H4 (cell line): ENCODE data around the gene DHRS1. TPM values are rescaled to one million over a fixed set of nuclear protein-coding genes. Genes with fewer than 3 reads are reported as not detected.
A peak's percentile ranks its signal among the peaks of the same experiment; 100 is the strongest.

Experiments
- DNase-seq: peaks from one replicate; pipeline ENCODE4 v3.0.0-alpha.2; 2015; ENCODE audit warnings: low spot score
- total RNA-seq: library from RNA; depleted of rRNA; stranded (reverse); fragments of >200 nt; shearing (Covaris generic); gene quantifications from 2 replicates; pipeline ENCODE4 v1.2.3, GENCODE V29; 2014

DHRS1 gene
- total RNA-seq, 1 experiment from 2014 or later, result 5.8 TPM

DNA sequence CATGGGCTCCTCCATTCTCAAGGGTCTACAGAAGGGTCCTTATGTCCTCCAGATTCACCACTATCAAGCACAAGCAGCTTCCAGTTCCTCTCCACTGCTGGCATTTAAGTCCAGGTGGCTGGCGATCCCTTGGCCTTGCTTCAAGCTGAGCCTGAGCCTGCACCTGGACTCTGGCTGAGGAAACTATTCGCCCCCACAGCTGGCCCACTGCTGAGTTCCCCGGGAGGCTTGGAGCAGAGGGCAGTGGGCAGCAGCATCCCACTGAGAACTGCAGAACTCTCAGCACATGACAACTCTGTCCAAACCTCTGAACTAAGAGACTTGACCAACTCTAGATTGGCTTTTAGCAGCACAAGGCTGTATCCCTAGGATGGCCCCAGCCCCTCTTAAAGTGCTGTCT is 16.8 kb downstream of the DHRS1 start:
- DNase-seq, result no peak

- no peak for DNase-seq
These were observed 17.9 kb downstream of the DHRS1 start for GRCh38 chr14:24281636-24282035.

DNA sequence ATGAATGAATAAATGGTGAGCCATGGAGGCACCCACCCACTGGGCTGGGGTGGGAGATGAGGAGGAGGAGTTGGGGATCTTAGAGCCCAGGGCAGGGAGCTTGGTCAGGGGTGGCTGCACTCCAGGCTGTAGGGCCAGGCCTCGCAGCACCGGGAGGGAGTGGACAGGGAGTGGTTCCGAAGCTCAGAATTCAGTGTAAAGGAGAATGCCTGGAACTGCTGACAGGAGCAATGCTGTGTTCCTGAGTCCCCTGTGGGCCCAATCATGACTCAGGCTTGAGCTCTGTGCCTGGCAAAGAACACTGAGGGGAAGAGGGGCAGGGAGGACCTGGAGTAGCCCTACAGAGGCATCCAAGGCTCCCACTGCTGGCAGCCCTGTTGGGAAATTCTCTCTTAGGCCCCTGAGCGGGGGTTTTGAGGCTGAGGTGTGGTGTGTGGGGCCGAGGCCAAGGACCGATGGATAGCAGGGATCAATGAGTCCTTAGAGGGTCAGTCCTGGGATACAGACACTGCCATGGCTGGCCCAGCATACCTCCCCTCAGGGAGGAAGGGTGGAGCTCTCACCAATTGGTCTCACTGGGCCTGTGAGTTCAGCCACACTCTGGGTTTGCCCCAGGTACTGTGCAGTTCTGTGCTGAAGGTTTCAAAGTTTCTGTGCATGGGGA is 18.7 kb downstream of the DHRS1 start:
- DNase-seq, result no peak

- DNase-seq, result peak; percentile 34
These were observed 20.0 kb downstream of the DHRS1 start for GRCh38 chr14:24279301-24280186.

GRCh38 chr14:24278424-24278823 is 21.2 kb downstream of the DHRS1 start:
- no peak for DNase-seq

DNA sequence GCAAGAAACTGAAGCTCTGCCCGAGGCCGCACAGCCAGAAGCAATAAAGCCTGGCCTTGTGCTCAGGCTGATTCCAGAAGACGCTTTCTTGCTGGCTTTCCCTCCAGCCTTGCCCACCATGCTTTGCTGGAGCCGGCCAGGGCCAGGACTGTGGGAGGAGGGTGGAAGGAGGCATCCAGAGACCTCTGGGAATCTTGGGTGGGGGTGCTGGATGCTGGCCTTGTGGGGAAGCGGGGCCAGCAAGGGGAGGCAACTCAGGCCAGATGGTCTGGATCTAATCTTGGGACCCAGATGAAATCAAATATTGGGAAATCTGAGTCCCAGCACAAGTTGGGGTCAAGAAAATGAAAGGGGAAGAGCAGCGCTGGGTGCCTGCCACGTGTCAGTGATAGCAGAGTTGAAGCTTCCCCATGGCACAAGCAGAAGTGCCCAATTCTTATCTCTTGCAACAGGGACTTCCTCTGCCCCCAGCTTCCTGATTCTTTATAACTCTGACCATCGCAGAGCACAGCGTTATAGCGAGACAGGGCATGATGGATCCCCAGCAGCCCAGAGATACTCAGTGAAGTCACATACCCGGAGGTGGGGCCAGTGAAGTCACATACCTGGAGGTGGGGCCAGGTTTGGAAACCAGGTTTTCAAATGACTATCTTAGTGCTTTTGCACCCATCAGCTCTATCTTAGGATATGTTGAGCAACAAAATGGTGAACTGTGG is 21.8 kb downstream of the DHRS1 start:
- no peak for DNase-seq

DNA sequence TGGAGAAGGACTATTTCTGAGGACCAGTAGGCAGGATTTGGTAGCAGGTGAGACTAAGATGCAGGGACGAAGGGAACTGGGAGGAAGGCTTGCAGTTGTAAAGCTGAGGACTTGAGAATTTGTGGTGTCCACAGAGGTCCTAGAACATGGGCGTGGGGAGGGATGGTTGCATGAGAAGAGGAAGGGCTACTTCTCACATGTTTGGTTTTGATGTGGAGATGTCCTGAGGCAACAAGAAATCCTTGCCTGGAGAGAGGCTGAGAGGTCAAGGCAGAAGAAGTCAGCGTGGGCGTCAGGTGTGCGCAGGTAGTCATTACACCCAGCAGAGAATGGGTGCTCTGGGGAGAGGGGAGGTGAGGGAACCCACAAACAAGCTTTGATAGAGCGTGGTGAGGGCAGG is 22.5 kb downstream of the DHRS1 start:
- DNase-seq, result no peak

GRCh38 chr14:24274101-24274543 is 25.5 kb downstream of the DHRS1 start:
- DNase-seq, result no peak

GRCh38 chr14:24273422-24273998 is 26.1 kb downstream of the DHRS1 start:
- no peak for DNase-seq

GRCh38 chr14:24272467-24272866 is 27.1 kb downstream of the DHRS1 start:
- DNase-seq, result no peak

DNA sequence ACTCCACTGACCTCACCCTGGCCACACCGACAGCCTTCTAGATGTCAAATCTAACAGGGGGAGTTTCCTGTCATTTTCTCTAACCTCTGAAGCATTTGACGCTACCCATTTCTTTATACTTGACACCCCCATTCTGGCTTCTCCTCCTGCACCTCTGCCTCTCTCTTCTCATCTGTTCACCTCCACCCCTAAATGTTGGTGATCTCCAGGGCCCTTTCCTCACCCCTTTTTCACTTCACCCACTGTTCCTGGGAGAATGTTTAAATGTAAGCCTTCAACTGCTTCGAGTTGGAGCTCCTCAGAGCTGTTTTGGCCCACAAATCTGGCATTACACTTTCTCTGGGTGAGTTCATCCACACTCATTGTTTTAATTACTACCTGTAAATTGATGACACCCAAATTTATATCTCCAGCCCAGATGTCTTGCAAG is 27.7 kb downstream of the DHRS1 start:
- DNase-seq, result no peak

- peak; percentile 84 for DNase-seq
These were observed 28.3 kb downstream of the DHRS1 start, which contains the start of gene RABGGTA for GRCh38 chr14:24271134-24271833. Gene RABGGTA (minus strand): TSS chr14:24271597. CDS start chr14:24271115, 482 bp downstream.

GRCh38 chr14:24270537-24271133 is 28.9 kb downstream of the DHRS1 start:
- DNase-seq, result no peak

DNA sequence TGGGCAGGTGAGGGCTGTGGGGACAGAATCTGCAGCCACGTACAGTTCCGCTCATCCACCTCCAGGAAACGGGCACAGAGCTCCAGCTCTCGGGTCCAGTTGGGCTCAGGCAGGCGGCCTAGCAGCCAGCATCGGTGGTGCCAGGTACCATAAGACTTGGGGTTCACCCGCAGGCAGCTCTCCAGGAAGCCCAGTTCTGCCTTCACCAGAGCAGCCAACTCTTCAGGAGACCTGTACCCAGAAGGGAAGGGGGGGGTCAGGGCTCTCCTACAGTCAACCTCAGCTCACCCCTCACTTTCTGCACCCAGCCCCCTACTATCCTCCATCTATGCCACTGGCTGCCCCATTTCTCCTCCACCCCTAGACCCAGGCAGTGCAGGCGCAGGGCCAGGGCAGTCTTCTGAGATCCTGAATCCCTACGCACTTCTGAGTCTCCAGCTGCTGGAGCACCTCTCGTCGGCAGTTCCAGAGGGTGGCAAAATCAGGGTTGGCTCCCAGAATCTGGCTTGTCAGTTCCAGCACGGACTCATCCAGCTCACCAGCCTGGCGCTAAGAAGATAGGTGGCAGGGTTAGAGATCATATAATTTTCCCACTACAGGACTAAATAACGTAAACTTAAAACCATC is 29.6 kb downstream of the DHRS1 start:
- no peak for DNase-seq

DNA sequence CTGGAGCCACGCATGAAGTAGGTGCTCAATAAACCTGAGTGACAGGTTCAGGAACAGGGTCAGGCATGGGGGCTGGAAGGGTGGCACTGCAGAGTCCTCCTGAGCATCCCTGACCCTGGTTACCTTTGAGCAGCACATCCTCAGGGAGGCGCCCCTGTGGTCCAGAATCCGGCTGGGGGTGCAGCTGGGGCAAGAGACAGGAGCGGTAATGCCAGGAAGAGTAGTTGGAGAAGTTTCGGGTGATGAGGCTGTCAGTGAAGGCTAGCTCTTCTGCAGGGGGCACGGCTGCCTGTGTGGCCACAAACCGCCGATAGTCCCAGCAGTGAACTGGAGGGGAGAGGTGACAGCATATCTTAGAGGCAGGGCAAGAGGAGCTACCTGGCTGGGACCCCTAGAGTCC is 30.2 kb downstream of the DHRS1 start:
- DNase-seq, result no peak

DNA sequence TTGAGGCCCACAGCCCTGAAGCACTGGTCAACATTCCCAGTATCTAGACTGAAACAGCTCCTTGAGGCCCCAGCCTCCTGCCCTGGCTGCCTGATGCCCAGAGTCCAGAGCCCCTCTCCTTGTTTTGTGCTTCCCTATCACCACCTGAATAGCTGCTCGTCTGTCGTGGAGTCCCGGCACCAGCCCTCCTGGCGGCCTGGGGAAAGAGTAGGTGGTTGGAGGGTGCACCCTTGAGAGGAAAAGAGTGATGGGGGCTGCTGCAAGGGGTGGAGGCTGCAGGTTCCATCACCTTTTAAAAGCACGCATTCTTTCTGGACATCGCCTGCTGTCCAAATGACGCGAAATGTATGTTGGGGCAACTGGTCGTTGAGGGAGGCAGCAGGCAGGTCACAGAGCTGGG is 31.4 kb downstream of the DHRS1 start:
- DNase-seq, result no peak

DNA sequence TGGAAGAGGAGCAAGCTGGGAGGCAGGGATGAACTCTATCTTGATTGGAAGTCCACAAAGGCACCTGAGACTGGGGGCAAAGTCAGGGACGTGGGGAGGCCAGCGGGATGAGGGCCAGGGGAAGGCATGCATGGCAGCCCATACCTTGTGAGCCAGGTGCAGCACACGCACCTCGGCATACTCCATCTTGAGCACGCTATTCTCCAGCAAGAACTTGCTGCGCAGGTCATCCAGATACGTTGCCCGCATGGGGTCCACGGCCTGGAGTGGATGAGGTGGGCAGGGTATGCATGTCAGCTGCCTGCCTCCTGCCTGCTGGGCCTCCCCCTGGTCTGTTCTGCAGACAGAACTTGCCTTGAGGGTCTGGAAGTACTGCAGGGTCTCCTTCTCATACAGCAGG is 32.1 kb downstream of the DHRS1 start:
- no peak for DNase-seq

- DNase-seq, result no peak
These were observed 33.0 kb downstream of the DHRS1 start for GRCh38 chr14:24266344-24267244.

GRCh38 chr14:24264298-24264697 is 35.3 kb downstream of the DHRS1 start:
- no peak for DNase-seq
